Measurements from ENCODE around the gene SMIM10L1.

Gene SMIM10L1

DNA sequence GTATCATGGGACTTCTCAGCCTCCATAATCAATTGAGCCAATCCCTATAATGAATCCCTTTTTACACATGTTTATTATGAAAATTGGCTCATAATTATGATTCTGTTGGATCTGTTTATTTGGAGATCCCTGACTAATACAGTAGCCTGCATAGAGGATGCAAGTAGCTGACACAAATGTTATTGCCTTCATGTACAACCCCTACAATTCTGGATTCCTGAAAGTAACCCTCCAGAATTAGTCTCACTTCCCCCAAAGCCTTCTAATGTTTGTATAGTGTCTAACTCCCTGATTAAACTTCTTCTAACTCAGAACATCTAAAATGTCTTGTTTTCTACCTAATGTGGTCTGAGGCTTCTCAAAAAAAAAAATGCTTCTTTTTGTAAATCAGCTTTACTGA is 6.6 kb upstream of the SMIM10L1 start:
- TF ChIP-seq GATA1 (IDR thresholded peaks at IDR 0.05; ENCODE audit: low read depth, low read length) = no peak
- TF ChIP-seq POLR2A (IDR thresholded peaks at IDR 0.05; ENCODE audit: low read length) = no peak
- DNase-seq = no peak

DNA sequence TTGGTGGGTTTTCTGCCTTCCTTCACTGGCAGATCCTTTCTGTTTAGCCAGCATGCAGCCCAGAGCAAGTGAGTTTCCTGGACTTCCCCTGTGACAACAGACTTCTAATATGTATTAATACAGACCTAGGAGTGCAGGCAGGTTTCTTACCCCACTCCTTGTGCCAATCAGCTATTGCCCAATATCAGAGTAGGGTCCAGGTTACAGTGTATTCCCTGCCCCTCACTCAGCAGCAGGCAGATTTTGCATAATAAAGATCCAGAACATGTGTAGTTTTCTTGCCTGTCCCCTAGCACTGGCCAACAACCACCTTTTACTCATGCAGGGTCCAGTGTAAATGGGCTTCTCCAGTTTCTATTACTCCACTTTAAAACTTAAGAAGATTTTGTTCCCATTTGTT is 4.7 kb upstream of the SMIM10L1 start:
- DNase-seq = no peak
- no peak for TF ChIP-seq POLR2A (IDR thresholded peaks at IDR 0.05; ENCODE audit: low read length)
- TF ChIP-seq GATA1 (IDR thresholded peaks at IDR 0.05; ENCODE audit: low read depth, low read length) = no peak

DNA sequence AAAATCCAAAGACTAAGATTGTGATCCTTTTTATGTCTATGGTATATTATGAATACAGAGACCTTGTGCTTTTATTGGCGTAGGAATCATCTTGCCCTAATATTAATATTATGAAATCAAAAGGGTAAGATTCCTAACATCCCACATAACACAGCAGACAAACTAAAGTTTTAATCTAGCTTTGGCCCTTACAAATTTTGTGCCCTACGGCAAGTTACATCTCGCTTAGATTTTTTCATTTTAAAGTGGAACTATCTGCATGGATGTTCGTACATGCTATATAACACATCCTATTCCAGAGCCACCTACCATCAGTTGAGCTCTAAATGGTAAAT is 217 bp upstream of the SMIM10L1 start:
- DNase-seq = no peak
- TF ChIP-seq POLR2A (IDR thresholded peaks at IDR 0.05; ENCODE audit: low read length) = no peak
- no peak for TF ChIP-seq GATA1 (IDR thresholded peaks at IDR 0.05; ENCODE audit: low read depth, low read length)

DNA sequence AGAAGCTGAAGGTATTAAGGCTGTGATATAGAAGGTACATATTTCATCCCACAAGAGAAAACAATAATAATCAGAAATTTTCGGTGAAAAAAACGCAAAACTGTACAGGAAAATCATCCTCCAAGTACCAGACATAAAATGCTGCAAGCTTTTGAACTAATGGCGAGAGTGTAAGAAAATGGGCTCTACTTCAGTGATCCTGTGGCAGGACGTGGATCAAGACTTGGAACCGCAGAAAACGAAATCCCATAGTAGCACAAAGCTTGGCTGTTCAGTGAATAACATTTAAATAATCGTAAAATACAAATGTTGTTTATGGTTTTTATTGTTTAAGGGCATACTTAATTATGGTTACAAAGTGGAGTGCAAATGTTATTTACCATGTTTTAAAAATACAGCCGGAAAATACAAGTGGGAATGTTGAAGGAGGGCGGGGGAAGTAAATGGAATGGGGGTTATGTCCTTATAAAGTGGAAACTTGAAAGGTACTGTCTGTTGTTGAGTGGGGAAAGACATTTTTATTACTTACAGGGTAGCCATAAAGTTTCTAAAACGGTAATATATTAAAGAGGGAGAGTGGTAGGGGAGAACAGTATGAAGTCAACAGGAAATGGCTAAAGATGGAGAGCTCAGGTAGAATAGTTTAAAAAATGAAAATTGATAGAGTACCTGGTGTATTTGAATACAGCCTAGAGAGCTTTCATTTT is 1.1 kb downstream of the SMIM10L1 start:
- DNase-seq = peak; percentile 57 to 67
- TF ChIP-seq GATA1 (IDR thresholded peaks at IDR 0.05; ENCODE audit: low read depth, low read length) (no peak), POLR2A (IDR thresholded peaks at IDR 0.05; ENCODE audit: low read length) (no peak)

DNA sequence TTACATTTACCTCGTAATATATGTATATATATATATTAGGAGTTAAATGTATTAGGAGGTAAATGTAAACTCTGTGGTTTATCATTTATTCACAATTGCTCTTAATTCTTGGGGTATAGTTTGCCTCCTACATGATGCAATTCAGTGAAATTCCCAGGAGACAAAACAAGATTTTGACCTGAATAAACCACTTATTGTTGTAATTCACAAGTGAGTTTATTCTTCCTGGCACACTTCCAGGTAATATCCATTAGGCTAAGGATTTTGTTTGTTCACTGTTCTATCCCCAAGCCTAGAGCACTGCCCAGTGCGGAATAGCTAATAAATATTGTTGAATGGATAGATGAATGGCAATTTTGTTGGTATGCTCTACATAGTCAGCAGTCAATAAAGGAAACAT is 3.0 kb downstream of the SMIM10L1 start:
- peak; percentile 7 to 41 for DNase-seq
- no peak for TF ChIP-seq GATA1 (IDR thresholded peaks at IDR 0.05; ENCODE audit: low read depth, low read length)
- no peak for TF ChIP-seq POLR2A (IDR thresholded peaks at IDR 0.05; ENCODE audit: low read length)

DNA sequence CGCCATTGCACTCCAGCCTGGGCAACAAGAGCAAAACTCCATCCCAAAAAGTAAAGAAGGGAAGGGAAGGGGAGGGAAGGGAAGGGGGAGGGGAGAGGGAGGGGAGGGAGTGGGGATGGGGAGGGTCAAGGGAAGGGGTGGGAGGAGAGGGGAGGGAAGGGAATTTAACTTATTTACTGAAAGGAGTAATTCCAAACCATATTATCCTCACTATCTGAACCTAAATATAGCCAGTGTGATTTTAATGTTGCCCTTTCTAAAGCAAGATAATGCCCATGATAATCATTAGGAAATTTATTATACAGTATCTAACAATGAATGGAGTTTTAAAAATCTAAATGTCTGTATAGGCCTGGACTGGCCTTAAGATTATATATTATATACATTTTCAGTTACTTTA is 7.3 kb downstream of the SMIM10L1 start:
- no peak for TF ChIP-seq GATA1 (IDR thresholded peaks at IDR 0.05; ENCODE audit: low read depth, low read length)
- no peak for TF ChIP-seq POLR2A (IDR thresholded peaks at IDR 0.05; ENCODE audit: low read length)
- DNase-seq = no peak

DNA sequence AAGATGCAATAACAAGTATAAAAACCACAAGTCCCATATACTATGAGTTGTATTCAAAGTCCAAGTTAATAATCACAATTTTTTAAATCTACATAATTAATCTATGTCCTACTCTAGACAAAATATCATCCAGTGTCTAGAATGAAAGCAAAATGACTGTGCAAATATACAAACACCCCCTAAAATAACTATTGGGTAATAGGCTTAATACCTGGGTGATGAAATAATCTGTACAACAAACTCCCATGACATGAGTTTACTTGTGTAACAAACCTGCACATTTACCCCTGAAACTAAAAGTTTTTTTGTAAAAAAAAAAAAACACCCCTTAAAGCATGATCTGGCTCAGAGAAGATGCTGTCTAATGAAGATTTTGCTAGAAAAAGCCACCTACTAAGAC is 11.5 kb downstream of the SMIM10L1 start:
- DNase-seq = no peak
- no peak for TF ChIP-seq POLR2A (IDR thresholded peaks at IDR 0.05; ENCODE audit: low read length)
- no peak for TF ChIP-seq GATA1 (IDR thresholded peaks at IDR 0.05; ENCODE audit: low read depth, low read length)

DNA sequence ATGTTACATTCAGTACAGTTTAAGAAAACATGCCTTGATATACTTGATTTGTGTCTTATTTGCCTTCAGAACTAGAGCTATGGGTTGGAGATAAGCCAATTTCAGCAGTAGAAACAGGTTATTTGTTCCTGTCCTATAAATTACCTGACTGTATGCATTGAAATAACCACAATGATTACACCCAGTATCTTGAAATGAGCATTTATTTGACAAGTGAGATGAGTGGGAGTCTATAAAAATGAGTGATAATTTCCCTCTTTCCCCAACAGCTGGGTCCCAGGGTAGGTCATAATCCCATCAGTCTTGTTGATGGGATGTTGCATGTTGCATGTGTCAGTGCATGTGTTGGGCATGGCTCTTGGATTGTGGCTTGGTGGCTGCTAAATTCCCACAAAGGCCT is 12.0 kb downstream of the SMIM10L1 start:
- TF ChIP-seq POLR2A (IDR thresholded peaks at IDR 0.05; ENCODE audit: low read length) (no peak), GATA1 (IDR thresholded peaks at IDR 0.05; ENCODE audit: low read depth, low read length) (no peak)
- DNase-seq = no peak

DNA sequence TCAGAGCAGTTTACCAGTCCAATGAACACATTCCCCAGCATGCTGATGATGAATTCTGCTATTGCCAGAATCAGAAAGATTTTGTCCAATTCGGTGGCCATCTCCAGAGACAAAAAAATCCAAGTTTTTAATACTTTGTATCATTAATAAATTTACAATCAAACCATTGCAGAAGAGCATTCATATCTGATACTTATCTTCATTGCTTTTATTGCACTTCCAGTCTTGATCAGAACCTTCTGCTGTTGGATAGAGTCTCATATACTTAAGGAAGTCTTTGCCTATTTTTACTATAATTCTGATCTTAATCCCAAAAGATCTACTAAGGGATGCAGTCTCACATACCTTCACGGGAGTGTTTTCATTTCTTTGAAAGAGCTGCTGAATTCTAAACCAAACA is 15.8 kb downstream of the SMIM10L1 start, which contains the start of gene TAS2R42:
Gene TAS2R42, minus strand, starts transcription at position 101 of the 400 bp plus-strand sequence. Its CDS starts 0 bp downstream, at position 101.
- TF ChIP-seq GATA1 (IDR thresholded peaks at IDR 0.05; ENCODE audit: low read depth, low read length) (no peak), POLR2A (IDR thresholded peaks at IDR 0.05; ENCODE audit: low read length) (no peak)
- DNase-seq = no peak

DNA sequence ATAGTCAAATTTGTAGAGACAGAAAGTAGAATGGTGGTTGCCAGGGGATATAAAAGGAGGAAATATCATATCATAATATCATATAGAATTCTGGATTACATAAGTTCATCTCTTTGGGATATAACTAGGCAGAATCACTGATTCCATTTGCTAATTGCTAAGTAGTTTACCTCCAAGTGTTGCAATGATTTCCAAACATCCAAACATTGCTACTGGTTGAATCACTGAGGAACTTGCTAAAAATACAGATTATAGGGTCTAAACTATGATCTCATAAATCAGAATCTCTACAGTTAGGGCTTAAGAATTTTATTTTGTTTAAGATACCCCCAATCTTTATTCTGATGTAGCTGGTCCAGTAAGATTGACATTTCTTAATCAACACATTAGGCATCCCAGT is 31.8 kb downstream of the SMIM10L1 start:
- no peak for TF ChIP-seq GATA1 (IDR thresholded peaks at IDR 0.05; ENCODE audit: low read depth, low read length)
- no peak for TF ChIP-seq POLR2A (IDR thresholded peaks at IDR 0.05; ENCODE audit: low read length)
- DNase-seq = no peak

DNA sequence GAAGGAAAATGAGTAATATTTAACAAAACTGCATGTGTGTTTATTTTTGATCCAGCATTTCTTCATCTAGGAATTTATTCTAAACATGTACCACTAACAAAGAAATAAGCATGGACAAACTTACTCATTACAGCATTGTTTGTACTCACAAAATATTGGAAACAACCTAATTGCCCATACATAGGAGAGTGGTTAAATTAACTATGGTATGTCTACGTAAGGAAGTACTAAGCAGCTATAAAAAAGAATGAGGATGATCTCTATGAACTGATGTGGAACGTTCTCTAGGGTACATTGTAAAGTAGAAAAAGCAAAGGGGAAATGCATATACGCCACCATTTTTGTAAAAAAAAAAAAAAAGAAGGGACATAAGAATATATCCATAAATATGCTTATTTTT is 33.2 kb downstream of the SMIM10L1 start:
- TF ChIP-seq GATA1 (IDR thresholded peaks at IDR 0.05; ENCODE audit: low read depth, low read length) = no peak
- TF ChIP-seq POLR2A (IDR thresholded peaks at IDR 0.05; ENCODE audit: low read length) = no peak
- DNase-seq = no peak

DNA sequence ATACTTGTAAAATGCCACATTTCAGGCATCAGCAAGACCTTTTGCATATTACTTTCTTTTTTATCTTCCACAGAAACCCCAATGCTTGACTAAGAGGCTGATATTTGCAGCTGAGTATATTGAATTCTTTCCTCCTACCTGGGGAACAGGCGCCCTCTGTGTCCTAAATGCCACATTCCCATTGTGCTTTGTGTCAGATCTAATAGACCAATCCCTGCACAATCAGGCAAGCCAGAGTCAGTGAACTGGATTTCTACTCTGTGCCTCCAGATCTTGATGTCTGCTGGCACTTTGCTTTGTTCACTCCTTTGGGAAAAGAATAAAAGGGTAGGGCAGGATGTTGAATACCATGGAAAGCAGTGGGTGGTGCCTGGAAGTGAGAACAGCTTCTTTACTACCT is 38.1 kb downstream of the SMIM10L1 start:
- DNase-seq = no peak
- TF ChIP-seq POLR2A (IDR thresholded peaks at IDR 0.05; ENCODE audit: low read length) = no peak
- no peak for TF ChIP-seq GATA1 (IDR thresholded peaks at IDR 0.05; ENCODE audit: low read depth, low read length)

All from erythroblast (primary cell).